Esophagus muscularis mucosa (tissue), 4 donors: Measurements from ENCODE around the gene AVPR1B.

Experiments
- CTCF ChIP-seq, 3 experiments: fragments of 200-600 bp in 2 of 3; fragments of 450-650 bp in 1 of 3; sonication (generic) in 2 of 3; IDR thresholded peaks; one replicate each; pipeline ENCODE4 v1.5.1; 2017 to 2019; ENCODE audit warnings: antibody characterized with exemption in 3 of 3, mild to moderate bottlenecking in 2 of 3, moderate library complexity in 1 of 3
- EP300 ChIP-seq: sonication (generic); formaldehyde crosslinking; IDR thresholded peaks from one replicate; pipeline ENCODE4 v1.6.1; 2017; ENCODE audit warnings: antibody characterized with exemption
- POLR2AphosphoS5 ChIP-seq, 2 donors: sonication (generic); formaldehyde crosslinking; IDR thresholded peaks; one replicate each; pipeline ENCODE4 v1.6.1; 2017; ENCODE audit warnings: antibody characterized with exemption in 2 of 2

GRCh38 chr1:206135248-206135647 is 18.1 kb upstream of the AVPR1B start:
- no peak for TF ChIP-seq CTCF (IDR thresholded peaks at IDR 0.05)
- no peak for TF ChIP-seq POLR2AphosphoS5 (IDR thresholded peaks at IDR 0.05)
- TF ChIP-seq EP300: no peak
